ENCODE data around the gene BACH2. TPM values are rescaled to one million over a fixed set of nuclear protein-coding genes. Genes with fewer than 3 reads are reported as not detected.
A peak's percentile ranks its signal among the peaks of the same experiment; 100 is the strongest.

Gene BACH2
- total and polyA plus RNA-seq, 5 donors, result 0.61 to 2.8 (median 1.5) TPM

GRCh38 chr6:89999945-90000825 is 296.5 kb downstream of the BACH2 start:
- intact Hi-C loops (cut with DNase I), result no loop called here
- ATAC-seq (peak; percentile 40 to 54), DNase-seq (no peak)
- H3K9me3 ChIP-seq (ENCODE audit: control insufficient read depth, low read length), result no peaks in the 10 kb centered on the region
- no peak overlapping the region for H3K27ac ChIP-seq (ENCODE audit: low read length)
- H3K4me1 ChIP-seq (ENCODE audit: control insufficient read depth, insufficient read depth, low read length), result peaks cover 6% of the 10 kb centered on the region
- H3K27me3 ChIP-seq (ENCODE audit: control insufficient read depth, insufficient read depth), result no peaks in the 10 kb centered on the region
- no peak overlapping the region for H3K4me3 ChIP-seq (ENCODE audit: low read length)
- 75% methylated on average over 8 of the region's 8 CpGs for WGBS

GRCh38 chr6:89999154-89999553 is 297.5 kb downstream of the BACH2 start:
- intact Hi-C loops (cut with DNase I), result no loop called here
- ATAC-seq (peak; percentile 65 to 82), DNase-seq (peak; percentile 64 to 78 (median 65))
- H3K4me1 ChIP-seq (ENCODE audit: control insufficient read depth, insufficient read depth, low read length), result peaks cover 6% of the 10 kb centered on the region
- H3K27ac ChIP-seq (ENCODE audit: low read length), result no peak overlapping the region
- H3K9me3 ChIP-seq (ENCODE audit: control insufficient read depth, low read length), result no peaks in the 10 kb centered on the region
- H3K4me3 ChIP-seq (ENCODE audit: low read length), result no peak overlapping the region
- no peaks in the 10 kb centered on the region for H3K27me3 ChIP-seq (ENCODE audit: control insufficient read depth, insufficient read depth)
- WGBS, result 29% methylated on average over 4 of the region's 4 CpGs

DNA sequence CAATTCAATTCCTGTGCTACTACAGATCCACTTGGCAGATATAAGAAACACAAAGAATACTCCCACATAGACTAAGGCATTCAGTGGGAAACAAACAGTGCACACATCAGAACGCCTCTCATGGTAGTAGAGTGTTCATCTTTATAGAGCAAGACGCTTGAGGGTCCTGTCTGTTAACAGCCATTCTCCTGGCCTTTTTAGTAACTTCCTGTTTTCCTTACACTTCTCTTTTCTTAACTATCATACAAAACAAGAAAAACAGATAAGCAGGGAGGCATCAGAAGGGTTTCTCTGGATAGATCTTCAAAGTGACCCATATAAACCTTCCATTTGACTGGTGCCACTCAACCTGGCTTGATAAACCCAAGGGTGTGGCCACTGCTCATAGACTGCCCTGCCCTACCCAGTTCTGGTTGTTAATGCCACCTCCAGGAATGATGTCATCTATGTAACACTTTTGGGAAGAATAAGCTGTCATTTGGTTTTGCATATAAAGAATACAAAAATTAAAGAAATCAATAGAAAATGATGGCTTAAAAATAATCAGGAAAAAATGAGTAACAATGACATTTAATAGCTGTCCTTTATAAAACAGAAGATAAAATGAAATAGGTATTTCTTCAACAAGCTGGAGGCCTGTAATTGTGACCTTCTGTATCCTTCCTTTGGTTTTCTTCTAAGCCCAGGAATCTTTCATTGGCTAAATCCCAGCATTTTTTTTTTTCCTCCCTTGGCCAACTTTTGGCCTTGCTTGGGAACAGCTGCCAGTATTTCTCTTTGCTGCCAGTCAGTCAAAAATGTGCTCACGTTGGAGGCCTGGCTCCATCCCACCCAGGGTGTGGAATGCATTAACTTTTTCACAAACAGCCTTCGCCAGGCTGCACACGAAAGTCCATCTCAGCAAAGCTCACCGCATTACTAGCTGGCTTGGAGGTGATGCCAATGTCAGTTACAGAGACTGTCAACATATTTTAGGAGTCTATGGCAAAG is 298.9 kb downstream of the BACH2 start:
- no peak overlapping the region for H3K4me3 ChIP-seq (ENCODE audit: low read length)
- no peak overlapping the region for H3K27ac ChIP-seq (ENCODE audit: low read length)
- intact Hi-C loops (cut with DNase I), result no loop called here
- H3K9me3 ChIP-seq (ENCODE audit: control insufficient read depth, low read length), result no peaks in the 10 kb centered on the region
- peaks cover 6% of the 10 kb centered on the region for H3K4me1 ChIP-seq (ENCODE audit: control insufficient read depth, insufficient read depth, low read length)
- DNase-seq (peak in 2 of 3 donors; percentile 18 to 61), ATAC-seq (peak; percentile 32 to 72)
- H3K27me3 ChIP-seq (ENCODE audit: control insufficient read depth, insufficient read depth), result no peaks in the 10 kb centered on the region
- 57% methylated on average over 6 of the region's 6 CpGs for WGBS

GRCh38 chr6:89993411-89993810 is 303.2 kb downstream of the BACH2 start:
- intact Hi-C loops (cut with DNase I), result no loop called here
- Histone ChIP-seq H3K4me1 (ENCODE audit: control insufficient read depth, insufficient read depth, low read length) (peaks cover 3% of the 10 kb centered on the region), H3K9me3 (ENCODE audit: control insufficient read depth, low read length) (no peaks in the 10 kb centered on the region), H3K27ac (ENCODE audit: low read length) (no peak overlapping the region), H3K4me3 (ENCODE audit: low read length) (no peak overlapping the region), H3K27me3 (ENCODE audit: control insufficient read depth, insufficient read depth) (no peaks in the 10 kb centered on the region)
- no peak for DNase-seq
- no peak for ATAC-seq
- 96% methylated on average over 3 of the region's 3 CpGs for WGBS

GRCh38 chr6:89992818-89993217 is 303.8 kb downstream of the BACH2 start:
- Histone ChIP-seq H3K9me3 (ENCODE audit: control insufficient read depth, low read length) (no peaks in the 10 kb centered on the region), H3K27ac (ENCODE audit: low read length) (no peak overlapping the region), H3K27me3 (ENCODE audit: control insufficient read depth, insufficient read depth) (no peaks in the 10 kb centered on the region), H3K4me3 (ENCODE audit: low read length) (no peak overlapping the region), H3K4me1 (ENCODE audit: control insufficient read depth, insufficient read depth, low read length) (no peaks in the 10 kb centered on the region)
- DNase-seq (no peak), ATAC-seq (no peak)
- intact Hi-C loops (cut with DNase I), result no loop called here
- 92% methylated on average over 2 of the region's 2 CpGs for WGBS

- ATAC-seq (no peak), DNase-seq (no peak)
- intact Hi-C loops (cut with DNase I), result no loop called here
- Histone ChIP-seq H3K4me1 (ENCODE audit: control insufficient read depth, insufficient read depth, low read length) (peaks cover 11% of the 10 kb centered on the region), H3K27me3 (ENCODE audit: control insufficient read depth, insufficient read depth) (no peaks in the 10 kb centered on the region), H3K27ac (ENCODE audit: low read length) (no peak overlapping the region), H3K4me3 (ENCODE audit: low read length) (no peak overlapping the region), H3K9me3 (ENCODE audit: control insufficient read depth, low read length) (no peaks in the 10 kb centered on the region)
- 66% methylated on average over 4 of the region's 4 CpGs for WGBS
Measured at GRCh38 chr6:89989742-89990141, 306.9 kb downstream of the BACH2 start.

GRCh38 chr6:89987830-89988229 is 308.8 kb downstream of the BACH2 start:
- no peak for DNase-seq
- Histone ChIP-seq H3K27ac (ENCODE audit: low read length) (no peak overlapping the region), H3K27me3 (ENCODE audit: control insufficient read depth, insufficient read depth) (no peaks in the 10 kb centered on the region), H3K9me3 (ENCODE audit: control insufficient read depth, low read length) (no peaks in the 10 kb centered on the region), H3K4me1 (ENCODE audit: control insufficient read depth, insufficient read depth, low read length) (peaks cover 11% of the 10 kb centered on the region), H3K4me3 (ENCODE audit: low read length) (no peak overlapping the region)
- no peak for ATAC-seq
- intact Hi-C loops (cut with DNase I), result no loop called here
- 92% methylated on average over 2 of the region's 2 CpGs for WGBS

DNA sequence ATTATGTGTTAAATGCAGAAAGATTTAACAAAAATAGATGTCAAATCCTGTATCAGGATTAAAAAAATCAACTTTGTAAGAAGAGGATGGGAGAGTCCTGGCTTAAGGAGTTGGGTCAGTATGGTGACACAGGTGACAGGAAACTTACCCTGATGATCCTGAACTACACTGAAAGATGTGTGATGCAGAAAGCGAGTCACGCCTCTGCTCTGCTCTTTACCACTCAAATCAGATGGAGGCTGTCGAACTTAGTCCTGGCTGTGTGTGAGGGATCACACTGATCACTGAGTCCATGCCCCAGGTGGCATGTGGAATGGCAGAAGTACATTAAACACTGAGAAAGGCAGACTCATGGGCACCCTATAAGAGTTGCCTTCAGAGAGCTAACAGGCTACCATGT is 309.5 kb downstream of the BACH2 start:
- no peak for ATAC-seq
- H3K4me3 ChIP-seq (ENCODE audit: low read length), result no peak overlapping the region
- H3K9me3 ChIP-seq (ENCODE audit: control insufficient read depth, low read length), result no peaks in the 10 kb centered on the region
- no peak for DNase-seq
- H3K27me3 ChIP-seq (ENCODE audit: control insufficient read depth, insufficient read depth), result no peaks in the 10 kb centered on the region
- WGBS, result 79% methylated on average over 3 of the region's 3 CpGs
- H3K4me1 ChIP-seq (ENCODE audit: control insufficient read depth, insufficient read depth, low read length), result peaks cover 11% of the 10 kb centered on the region
- intact Hi-C loops (cut with DNase I), result no loop called here
- H3K27ac ChIP-seq (ENCODE audit: low read length), result no peak overlapping the region

- Histone ChIP-seq H3K4me1 (ENCODE audit: control insufficient read depth, insufficient read depth, low read length) (peaks cover 11% of the 10 kb centered on the region), H3K9me3 (ENCODE audit: control insufficient read depth, low read length) (no peaks in the 10 kb centered on the region), H3K4me3 (ENCODE audit: low read length) (no peak overlapping the region), H3K27ac (ENCODE audit: low read length) (no peak overlapping the region), H3K27me3 (ENCODE audit: control insufficient read depth, insufficient read depth) (no peaks in the 10 kb centered on the region)
- DNase-seq (no peak), ATAC-seq (peak in 1 of 2 donors; percentile 39)
- intact Hi-C loops (cut with DNase I), result no loop called here
- WGBS, result 75% methylated on average over 3 of the region's 3 CpGs
Measured at GRCh38 chr6:89986650-89987074, 310.0 kb downstream of the BACH2 start.

DNA sequence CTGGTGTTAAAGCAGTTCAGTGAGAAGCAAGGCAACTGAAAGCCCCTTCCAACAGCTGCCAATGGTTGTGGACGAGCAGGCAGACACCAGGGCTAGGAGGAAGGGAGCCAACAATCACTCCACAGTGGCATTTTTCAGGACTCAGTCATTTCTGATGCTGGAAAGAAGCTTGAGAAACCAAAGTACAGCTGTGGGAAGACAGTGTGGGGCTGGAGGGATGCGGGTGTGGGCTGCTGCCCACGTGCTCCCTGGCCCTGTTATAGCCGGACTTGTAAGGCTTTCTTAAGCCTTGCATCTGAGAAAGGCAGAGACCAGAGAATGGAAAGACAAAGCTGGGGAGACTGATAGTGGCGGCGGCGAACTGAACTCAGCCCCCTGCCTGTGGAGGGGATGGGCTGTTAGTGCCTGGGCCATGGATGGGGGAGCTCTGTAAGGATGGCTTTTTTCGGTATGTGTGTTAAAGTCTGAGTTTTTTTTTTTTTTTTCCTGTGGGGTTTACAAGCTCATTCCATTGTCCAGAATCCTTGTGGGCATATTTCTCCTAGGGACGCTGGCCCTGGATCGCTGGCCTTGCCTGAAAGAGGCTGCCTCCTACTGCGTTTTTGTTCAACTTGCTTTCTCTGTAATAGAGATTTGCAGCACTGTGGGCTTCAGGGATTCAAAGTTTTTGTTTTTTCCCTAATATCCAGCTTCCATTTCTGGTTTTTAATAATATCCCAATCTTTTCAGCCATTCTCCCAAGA is 310.7 kb downstream of the BACH2 start:
- peaks cover 11% of the 10 kb centered on the region for H3K4me1 ChIP-seq (ENCODE audit: control insufficient read depth, insufficient read depth, low read length)
- no peak overlapping the region for H3K4me3 ChIP-seq (ENCODE audit: low read length)
- DNase-seq (peak in 1 of 3 donors; percentile 35), ATAC-seq (peak; percentile 58 to 87)
- no peaks in the 10 kb centered on the region for H3K27me3 ChIP-seq (ENCODE audit: control insufficient read depth, insufficient read depth)
- peak overlapping the region; percentile 30 for H3K27ac ChIP-seq (ENCODE audit: low read length)
- intact Hi-C loops (cut with DNase I), result no loop called here
- WGBS, result 55% methylated on average over 11 of the region's 11 CpGs
- H3K9me3 ChIP-seq (ENCODE audit: control insufficient read depth, low read length), result no peaks in the 10 kb centered on the region

Data from right cardiac atrium (tissue), 5 donors.